Measurements from ENCODE around the gene ZNF785. TPM values are rescaled to one million over a fixed set of nuclear protein-coding genes. Genes with fewer than 3 reads are reported as not detected.
A peak's percentile ranks its signal among the peaks of the same experiment; 100 is the strongest.
"Not testable (repeated sequence)": the region's sequence is repeated elsewhere in the genome, so short reads cannot be mapped to it uniquely, and the experiment has no call there.

The ZNF785 gene
- 10 to 100 TPM; 10.9 to 12.6 TPM for total RNA-seq

GRCh38 chr16:30585400-30586191 lies at the start of gene ZNF785:
Gene ZNF785, minus strand, starts transcription at chr16:30585697. Its CDS starts 86 bp downstream, at chr16:30585611.
- Mint-ChIP-seq H3K9me3 (no peaks in the 10 kb centered on the region), H3K36me3 (ENCODE audit: insufficient read depth in 2 of 2) (peaks cover 3 to 12% of the 10 kb centered on the region in 2 donors), H3K27ac (peak within 1 kb of the TSS; percentile 60), H3K4me1 (ENCODE audit: low read depth) (peaks cover 30% of the 10 kb centered on the region), H3K4me3 (peak within 1 kb of the TSS; percentile 87 to 96), H3K27me3 (ENCODE audit: low read depth) (no peaks in the 10 kb centered on the region)
- DNase-seq: peak; percentile 90 to 95
- peak; percentile 99 for ATAC-seq (replicated peaks in 1 of 2)

GRCh38 chr16:30633526-30633925 lies 48.0 kb upstream of the ZNF785 start:
- Mint-ChIP-seq H3K27me3 (ENCODE audit: low read depth) (no peaks in the 10 kb centered on the region), H3K4me3 (peak overlapping the region; percentile 86 to 88), H3K9me3 (no peaks in the 10 kb centered on the region), H3K4me1 (ENCODE audit: low read depth) (peaks cover 30% of the 10 kb centered on the region), H3K27ac (peak overlapping the region; percentile 86), H3K36me3 (ENCODE audit: insufficient read depth in 2 of 2) (peaks cover 0 to 1% of the 10 kb centered on the region in 2 donors)
- ATAC-seq (replicated peaks in 1 of 2) (no peak), DNase-seq (no peak)

GRCh38 chr16:30632454-30632853 lies 47.0 kb upstream of the ZNF785 start:
- ATAC-seq (replicated peaks in 1 of 2); H3K27ac Mint-ChIP-seq; H3K36me3 Mint-ChIP-seq (ENCODE audit: insufficient read depth in 2 of 2); H3K9me3 Mint-ChIP-seq; DNase-seq; H3K27me3 Mint-ChIP-seq (ENCODE audit: low read depth): not testable (repeated sequence)
- H3K4me3 Mint-ChIP-seq: peak overlapping the region in 1 of 2 donors; percentile 42
- H3K4me1 Mint-ChIP-seq (ENCODE audit: low read depth): peaks cover 31% of the 10 kb centered on the region

- H3K9me3 Mint-ChIP-seq: no peaks in the 10 kb centered on the region
- H3K36me3 Mint-ChIP-seq (ENCODE audit: insufficient read depth in 2 of 2): no peaks in the 10 kb centered on the region
- DNase-seq: peak; percentile 89 to 90
- H3K27ac Mint-ChIP-seq: peak overlapping the region; percentile 89
- peaks cover 13% of the 10 kb centered on the region for H3K4me1 Mint-ChIP-seq (ENCODE audit: low read depth)
- H3K27me3 Mint-ChIP-seq (ENCODE audit: low read depth): no peaks in the 10 kb centered on the region
- peak overlapping the region; percentile 74 to 81 for H3K4me3 Mint-ChIP-seq
- peak; percentile 92 to 94 for ATAC-seq (replicated peaks in 1 of 2)
Measured at GRCh38 chr16:30628628-30629540, 43.4 kb upstream of the ZNF785 start.

- Mint-ChIP-seq H3K4me1 (ENCODE audit: low read depth) (peaks cover 13% of the 10 kb centered on the region), H3K36me3 (ENCODE audit: insufficient read depth in 2 of 2) (no peaks in the 10 kb centered on the region), H3K4me3 (no peak overlapping the region), H3K9me3 (no peaks in the 10 kb centered on the region), H3K27ac (no peak overlapping the region), H3K27me3 (ENCODE audit: low read depth) (no peaks in the 10 kb centered on the region)
- no peak for DNase-seq
- ATAC-seq (replicated peaks in 1 of 2): no peak
Measured at GRCh38 chr16:30626236-30626635, 40.7 kb upstream of the ZNF785 start.

GRCh38 chr16:30623536-30624283 lies 38.2 kb upstream of the ZNF785 start:
- Mint-ChIP-seq H3K27ac (no peak overlapping the region), H3K36me3 (ENCODE audit: insufficient read depth in 2 of 2) (no peaks in the 10 kb centered on the region), H3K4me3 (no peak overlapping the region), H3K9me3 (no peaks in the 10 kb centered on the region), H3K27me3 (ENCODE audit: low read depth) (no peaks in the 10 kb centered on the region), H3K4me1 (ENCODE audit: low read depth) (peaks cover 3% of the 10 kb centered on the region)
- no peak for ATAC-seq (replicated peaks in 1 of 2)
- DNase-seq: no peak

- no peaks in the 10 kb centered on the region for H3K36me3 Mint-ChIP-seq (ENCODE audit: insufficient read depth in 2 of 2)
- no peaks in the 10 kb centered on the region for H3K4me1 Mint-ChIP-seq (ENCODE audit: low read depth)
- no peak overlapping the region for H3K4me3 Mint-ChIP-seq
- no peak for ATAC-seq (replicated peaks in 1 of 2)
- H3K9me3 Mint-ChIP-seq: no peaks in the 10 kb centered on the region
- H3K27ac Mint-ChIP-seq: no peak overlapping the region
- no peak for DNase-seq
- no peaks in the 10 kb centered on the region for H3K27me3 Mint-ChIP-seq (ENCODE audit: low read depth)
Measured at GRCh38 chr16:30622455-30623032, 37.0 kb upstream of the ZNF785 start.

- Mint-ChIP-seq H3K27ac (no peak overlapping the region), H3K27me3 (ENCODE audit: low read depth) (no peaks in the 10 kb centered on the region), H3K9me3 (no peaks in the 10 kb centered on the region), H3K36me3 (ENCODE audit: insufficient read depth in 2 of 2) (no peaks in the 10 kb centered on the region), H3K4me1 (ENCODE audit: low read depth) (no peaks in the 10 kb centered on the region), H3K4me3 (no peak overlapping the region)
- ATAC-seq (replicated peaks in 1 of 2) (no peak), DNase-seq (no peak)
Measured at GRCh38 chr16:30621765-30622164, 36.3 kb upstream of the ZNF785 start.

GRCh38 chr16:30620169-30620568 lies 34.7 kb upstream of the ZNF785 start:
- H3K4me3 Mint-ChIP-seq: no peak overlapping the region
- H3K9me3 Mint-ChIP-seq: no peaks in the 10 kb centered on the region
- no peak for DNase-seq
- ATAC-seq (replicated peaks in 1 of 2): no peak
- no peaks in the 10 kb centered on the region for H3K27me3 Mint-ChIP-seq (ENCODE audit: low read depth)
- H3K27ac Mint-ChIP-seq: no peak overlapping the region
- no peaks in the 10 kb centered on the region for H3K36me3 Mint-ChIP-seq (ENCODE audit: insufficient read depth in 2 of 2)
- H3K4me1 Mint-ChIP-seq (ENCODE audit: low read depth): no peaks in the 10 kb centered on the region

GRCh38 chr16:30619638-30620037 lies 34.1 kb upstream of the ZNF785 start:
- Mint-ChIP-seq H3K4me3 (no peak overlapping the region), H3K9me3 (no peaks in the 10 kb centered on the region), H3K4me1 (ENCODE audit: low read depth) (no peaks in the 10 kb centered on the region), H3K36me3 (ENCODE audit: insufficient read depth in 2 of 2) (no peaks in the 10 kb centered on the region), H3K27me3 (ENCODE audit: low read depth) (no peaks in the 10 kb centered on the region), H3K27ac (no peak overlapping the region)
- DNase-seq (no peak), ATAC-seq (replicated peaks in 1 of 2) (no peak)

GRCh38 chr16:30619202-30619601 lies 33.7 kb upstream of the ZNF785 start:
- Mint-ChIP-seq H3K27me3 (ENCODE audit: low read depth) (no peaks in the 10 kb centered on the region), H3K4me3 (no peak overlapping the region), H3K27ac (no peak overlapping the region), H3K9me3 (no peaks in the 10 kb centered on the region), H3K4me1 (ENCODE audit: low read depth) (no peaks in the 10 kb centered on the region), H3K36me3 (ENCODE audit: insufficient read depth in 2 of 2) (no peaks in the 10 kb centered on the region)
- ATAC-seq (replicated peaks in 1 of 2) (no peak), DNase-seq (no peak)

- no peaks in the 10 kb centered on the region for H3K9me3 Mint-ChIP-seq
- no peak overlapping the region for H3K4me3 Mint-ChIP-seq
- peaks cover 3% of the 10 kb centered on the region for H3K4me1 Mint-ChIP-seq (ENCODE audit: low read depth)
- ATAC-seq (replicated peaks in 1 of 2) (peak; percentile 91 to 93), DNase-seq (peak; percentile 89 to 90)
- no peaks in the 10 kb centered on the region for H3K27me3 Mint-ChIP-seq (ENCODE audit: low read depth)
- no peak overlapping the region for H3K27ac Mint-ChIP-seq
- H3K36me3 Mint-ChIP-seq (ENCODE audit: insufficient read depth in 2 of 2): no peaks in the 10 kb centered on the region
Measured at GRCh38 chr16:30615358-30616091, 30.0 kb upstream of the ZNF785 start.
